HepG2 (cell line): ENCODE measurements around the gene HAUS5. TPM values are rescaled to one million over a fixed set of nuclear protein-coding genes. Genes with fewer than 3 reads are reported as not detected.

Experiments used
- CREB1 ChIP-seq, 2 experiments: fragments of 450-650 bp in 1 of 2; IDR thresholded peaks; 2 replicates each; pipeline ENCODE4 v1.6.1; 2016 to 2017; ENCODE audit warnings: control low read depth in 1 of 2, mild to moderate bottlenecking in 1 of 2, missing compliant biosample characterization in 1 of 2, missing genetic modification characterization in 1 of 2
- HNF4A ChIP-seq: sonication (generic); formaldehyde crosslinking; IDR thresholded peaks from 2 replicates; pipeline ENCODE4 v1.4.0; 2020; ENCODE audit warnings: missing genetic modification reagents
- ZFP82 ChIP-seq: sonication (generic); formaldehyde crosslinking; IDR thresholded peaks from 2 replicates; pipeline ENCODE4 v1.5.1; 2020; ENCODE audit warnings: mild to moderate bottlenecking, missing genetic modification reagents, borderline replicate concordance
- ZNF557 ChIP-seq: sonication (generic); formaldehyde crosslinking; IDR thresholded peaks from 2 replicates; pipeline ENCODE4 v1.4.0; 2020; ENCODE audit warnings: missing genetic modification reagents
- ZNF746 ChIP-seq: sonication (generic); formaldehyde crosslinking; IDR thresholded peaks from 2 replicates; pipeline ENCODE4 v1.8.0; 2022; ENCODE audit warnings: mild to moderate bottlenecking, missing genetic modification reagents
- polyA plus RNA-seq, 8 experiments: library from polyadenylated mRNA; depleted of rRNA in 3 of 8; stranded (reverse) in 7 of 8; unstranded in 1 of 8; fragments of >200 nt; fragmentation: Illumina TruSeq in 4 of 8; extraction: Trizol in 4 of 8; gene quantifications; 2 replicates each; pipeline versions ENCODE4 v1.2.1 to v1.2.3, GENCODE V29; 2011 to 2016; ENCODE audit warnings: low read depth in 4 of 8, missing spikeins in 1 of 8, mixed read lengths in 1 of 8; ENCODE audit not compliant: insufficient read depth in 1 of 8
- total RNA-seq, 5 experiments: library from RNA; depleted of rRNA; stranded (reverse); fragments of >200 nt; fragmentation: Illumina TruSeq; extraction: Trizol; gene quantifications; 2 replicates each; pipeline ENCODE4 v1.2.3, GENCODE V29; 2016; ENCODE audit warnings: low read depth in 1 of 5
- TF ChIP-seq, protein P1 (sequence below): sonication (generic); formaldehyde crosslinking; IDR thresholded peaks from 2 replicates; pipeline ENCODE4 v1.5.1; 2020; ENCODE audit warnings: mild to moderate bottlenecking, missing genetic modification reagents, moderate library complexity
- TF ChIP-seq, protein P2 (sequence below): sonication (generic); formaldehyde crosslinking; IDR thresholded peaks from 2 replicates; pipeline ENCODE4 v1.4.0; 2020; ENCODE audit warnings: missing genetic modification reagents

The HAUS5 gene
- total and polyA plus RNA-seq, 2 of the 13 experiments (the other 11 are each of a cell fraction or from before 2014, with no cell fraction given), result 10.3 to 17.7 TPM

DNA sequence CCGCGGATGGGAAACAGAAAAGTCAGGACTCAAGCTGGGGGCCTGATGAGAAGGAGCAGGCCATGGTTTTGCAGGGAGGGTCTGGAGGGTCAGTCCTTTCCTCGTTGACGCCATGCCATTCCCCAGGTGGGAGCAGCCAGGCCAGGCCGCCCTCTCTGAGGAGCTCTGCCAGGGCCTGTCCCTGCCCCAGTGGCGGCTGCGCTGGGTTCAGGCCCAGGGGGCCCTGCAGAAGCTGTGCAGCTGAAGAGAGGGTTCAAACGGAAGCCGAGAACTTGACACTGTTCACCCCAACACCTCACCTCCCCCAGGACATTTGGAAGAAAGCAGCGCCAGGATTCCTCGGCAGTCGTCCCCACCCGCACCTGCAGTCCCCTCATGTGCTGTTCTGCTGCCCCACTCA lies 10.2 kb downstream of the HAUS5 start (continued):
- TF ChIP-seq, protein P1, sequence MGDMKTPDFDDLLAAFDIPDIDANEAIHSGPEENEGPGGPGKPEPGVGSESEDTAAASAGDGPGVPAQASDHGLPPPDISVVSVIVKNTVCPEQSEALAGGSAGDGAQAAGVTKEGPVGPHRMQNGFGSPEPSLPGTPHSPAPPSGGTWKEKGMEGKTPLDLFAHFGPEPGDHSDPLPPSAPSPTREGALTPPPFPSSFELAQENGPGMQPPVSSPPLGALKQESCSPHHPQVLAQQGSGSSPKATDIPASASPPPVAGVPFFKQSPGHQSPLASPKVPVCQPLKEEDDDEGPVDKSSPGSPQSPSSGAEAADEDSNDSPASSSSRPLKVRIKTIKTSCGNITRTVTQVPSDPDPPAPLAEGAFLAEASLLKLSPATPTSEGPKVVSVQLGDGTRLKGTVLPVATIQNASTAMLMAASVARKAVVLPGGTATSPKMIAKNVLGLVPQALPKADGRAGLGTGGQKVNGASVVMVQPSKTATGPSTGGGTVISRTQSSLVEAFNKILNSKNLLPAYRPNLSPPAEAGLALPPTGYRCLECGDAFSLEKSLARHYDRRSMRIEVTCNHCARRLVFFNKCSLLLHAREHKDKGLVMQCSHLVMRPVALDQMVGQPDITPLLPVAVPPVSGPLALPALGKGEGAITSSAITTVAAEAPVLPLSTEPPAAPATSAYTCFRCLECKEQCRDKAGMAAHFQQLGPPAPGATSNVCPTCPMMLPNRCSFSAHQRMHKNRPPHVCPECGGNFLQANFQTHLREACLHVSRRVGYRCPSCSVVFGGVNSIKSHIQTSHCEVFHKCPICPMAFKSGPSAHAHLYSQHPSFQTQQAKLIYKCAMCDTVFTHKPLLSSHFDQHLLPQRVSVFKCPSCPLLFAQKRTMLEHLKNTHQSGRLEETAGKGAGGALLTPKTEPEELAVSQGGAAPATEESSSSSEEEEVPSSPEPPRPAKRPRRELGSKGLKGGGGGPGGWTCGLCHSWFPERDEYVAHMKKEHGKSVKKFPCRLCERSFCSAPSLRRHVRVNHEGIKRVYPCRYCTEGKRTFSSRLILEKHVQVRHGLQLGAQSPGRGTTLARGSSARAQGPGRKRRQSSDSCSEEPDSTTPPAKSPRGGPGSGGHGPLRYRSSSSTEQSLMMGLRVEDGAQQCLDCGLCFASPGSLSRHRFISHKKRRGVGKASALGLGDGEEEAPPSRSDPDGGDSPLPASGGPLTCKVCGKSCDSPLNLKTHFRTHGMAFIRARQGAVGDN, result no peak
- TF ChIP-seq ZFP82 (CRISPR knock-in tag) (no peak), HNF4A (CRISPR knock-in tag) (no peak), ZNF746 (no peak), ZNF557 (CRISPR knock-in tag) (no peak), CREB1 (IDR thresholded peaks at IDR 0.05) (no peak), CREB1 (CRISPR knock-in tag; IDR thresholded peaks at IDR 0.05) (no peak)
- TF ChIP-seq, protein P2, sequence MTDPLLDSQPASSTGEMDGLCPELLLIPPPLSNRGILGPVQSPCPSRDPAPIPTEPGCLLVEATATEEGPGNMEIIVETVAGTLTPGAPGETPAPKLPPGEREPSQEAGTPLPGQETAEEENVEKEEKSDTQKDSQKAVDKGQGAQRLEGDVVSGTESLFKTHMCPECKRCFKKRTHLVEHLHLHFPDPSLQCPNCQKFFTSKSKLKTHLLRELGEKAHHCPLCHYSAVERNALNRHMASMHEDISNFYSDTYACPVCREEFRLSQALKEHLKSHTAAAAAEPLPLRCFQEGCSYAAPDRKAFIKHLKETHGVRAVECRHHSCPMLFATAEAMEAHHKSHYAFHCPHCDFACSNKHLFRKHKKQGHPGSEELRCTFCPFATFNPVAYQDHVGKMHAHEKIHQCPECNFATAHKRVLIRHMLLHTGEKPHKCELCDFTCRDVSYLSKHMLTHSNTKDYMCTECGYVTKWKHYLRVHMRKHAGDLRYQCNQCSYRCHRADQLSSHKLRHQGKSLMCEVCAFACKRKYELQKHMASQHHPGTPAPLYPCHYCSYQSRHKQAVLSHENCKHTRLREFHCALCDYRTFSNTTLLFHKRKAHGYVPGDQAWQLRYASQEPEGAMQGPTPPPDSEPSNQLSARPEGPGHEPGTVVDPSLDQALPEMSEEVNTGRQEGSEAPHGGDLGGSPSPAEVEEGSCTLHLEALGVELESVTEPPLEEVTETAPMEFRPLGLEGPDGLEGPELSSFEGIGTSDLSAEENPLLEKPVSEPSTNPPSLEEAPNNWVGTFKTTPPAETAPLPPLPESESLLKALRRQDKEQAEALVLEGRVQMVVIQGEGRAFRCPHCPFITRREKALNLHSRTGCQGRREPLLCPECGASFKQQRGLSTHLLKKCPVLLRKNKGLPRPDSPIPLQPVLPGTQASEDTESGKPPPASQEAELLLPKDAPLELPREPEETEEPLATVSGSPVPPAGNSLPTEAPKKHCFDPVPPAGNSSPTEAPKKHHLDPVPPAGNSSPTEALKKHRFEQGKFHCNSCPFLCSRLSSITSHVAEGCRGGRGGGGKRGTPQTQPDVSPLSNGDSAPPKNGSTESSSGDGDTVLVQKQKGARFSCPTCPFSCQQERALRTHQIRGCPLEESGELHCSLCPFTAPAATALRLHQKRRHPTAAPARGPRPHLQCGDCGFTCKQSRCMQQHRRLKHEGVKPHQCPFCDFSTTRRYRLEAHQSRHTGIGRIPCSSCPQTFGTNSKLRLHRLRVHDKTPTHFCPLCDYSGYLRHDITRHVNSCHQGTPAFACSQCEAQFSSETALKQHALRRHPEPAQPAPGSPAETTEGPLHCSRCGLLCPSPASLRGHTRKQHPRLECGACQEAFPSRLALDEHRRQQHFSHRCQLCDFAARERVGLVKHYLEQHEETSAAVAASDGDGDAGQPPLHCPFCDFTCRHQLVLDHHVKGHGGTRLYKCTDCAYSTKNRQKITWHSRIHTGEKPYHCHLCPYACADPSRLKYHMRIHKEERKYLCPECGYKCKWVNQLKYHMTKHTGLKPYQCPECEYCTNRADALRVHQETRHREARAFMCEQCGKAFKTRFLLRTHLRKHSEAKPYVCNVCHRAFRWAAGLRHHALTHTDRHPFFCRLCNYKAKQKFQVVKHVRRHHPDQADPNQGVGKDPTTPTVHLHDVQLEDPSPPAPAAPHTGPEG, result no peak
